ENCODE data around the gene RTP3. TPM values are rescaled to one million over a fixed set of nuclear protein-coding genes. Genes with fewer than 3 reads are reported as not detected.

The RTP3 gene
- total RNA-seq, 1 experiment from 2014 or later, result not detected

DNA sequence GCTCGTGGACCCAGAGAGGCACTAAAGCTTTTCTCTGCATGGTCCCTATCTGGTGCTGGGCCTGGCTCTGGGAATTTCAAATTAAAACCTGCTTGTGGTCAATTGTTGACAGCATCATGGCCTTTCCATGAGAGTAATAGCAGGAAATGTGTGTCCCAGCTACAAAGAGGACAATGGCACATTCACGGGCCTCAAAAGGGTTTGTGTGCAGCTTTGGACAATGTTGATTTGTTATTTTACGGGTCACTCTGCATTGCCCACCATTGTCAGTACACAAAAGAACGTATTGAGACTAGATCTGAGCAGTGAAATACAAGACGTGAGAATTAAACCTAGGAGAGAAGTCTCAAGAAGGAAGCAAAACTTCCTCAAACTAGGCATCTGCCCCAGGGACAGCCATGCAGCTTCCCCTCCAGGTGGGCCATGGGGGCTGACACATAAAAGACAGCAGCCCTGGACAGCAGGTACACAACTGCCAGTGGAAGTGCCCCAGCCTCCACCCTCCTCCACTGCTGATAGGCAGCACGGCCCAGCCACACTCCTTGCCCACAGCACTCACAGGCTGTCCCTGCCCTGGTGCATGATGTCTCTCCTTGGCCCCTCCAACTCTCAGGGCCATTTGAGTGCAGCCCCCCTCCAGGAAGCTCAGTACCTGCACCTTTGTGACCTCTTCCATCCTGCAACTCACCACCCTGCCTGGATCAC lies 17.1 kb upstream of the RTP3 start:
- ATAC-seq (no peak), DNase-seq (ENCODE audit: low read depth, low spot score) (no peak)
- no peak for TF ChIP-seq POLR2AphosphoS5 (IDR thresholded peaks at IDR 0.05; ENCODE audit: low read depth, low read length)
- BruUV-seq (replicated peaks), result no TSS peak
- peaks cover 2% of the 10 kb centered on the region for H3K27me3 ChIP-seq (ENCODE audit: control insufficient read depth, insufficient read depth, low read length)
- in situ Hi-C loops (cut with HindIII; ENCODE audit: low pct_unique_long_range_greater_than_20kb, low sequenced_read_pairs) (no loop called here), intact Hi-C loops (cut with micrococcal nuclease; ENCODE audit: unreplicated experiment) (no loop called here)
- POLR2A ChIA-PET, result no interaction called here
- CTCF ChIA-PET, result no interaction called here
- no peak overlapping the region for H3K4me3 ChIP-seq (ENCODE audit: low read depth in 2 of 2, low read length in 2 of 2)
- no peak overlapping the region for H3K27ac ChIP-seq (ENCODE audit: low read length)
- H3K9me3 ChIP-seq (ENCODE audit: control insufficient read depth, insufficient read depth, low read depth, low read length), result no peaks in the 10 kb centered on the region
- H3K36me3 ChIP-seq (ENCODE audit: control insufficient read depth, insufficient read depth, low read length), result no peaks in the 10 kb centered on the region
- H3K4me1 ChIP-seq (ENCODE audit: control insufficient read depth, insufficient read depth, low read length), result no peaks in the 10 kb centered on the region

GRCh38 chr3:46481636-46482035 lies 16.1 kb upstream of the RTP3 start:
- no peak for DNase-seq (ENCODE audit: low read depth, low spot score)
- ATAC-seq, result no peak
- CTCF ChIA-PET, result no interaction called here
- POLR2A ChIA-PET, result no interaction called here
- H3K27me3 ChIP-seq (ENCODE audit: control insufficient read depth, insufficient read depth, low read length), result no peaks in the 10 kb centered on the region; the same call in none of the 2 replicates
- H3K4me3 ChIP-seq (ENCODE audit: low read depth in 2 of 2, low read length in 2 of 2), result no peak overlapping the region
- no peak overlapping the region for H3K27ac ChIP-seq (ENCODE audit: low read length)
- no peaks in the 10 kb centered on the region for H3K36me3 ChIP-seq (ENCODE audit: control insufficient read depth, insufficient read depth, low read length)
- H3K4me1 ChIP-seq (ENCODE audit: control insufficient read depth, insufficient read depth, low read length), result no peaks in the 10 kb centered on the region
- BruUV-seq (replicated peaks), result no TSS peak
- in situ Hi-C loops (cut with HindIII; ENCODE audit: low pct_unique_long_range_greater_than_20kb, low sequenced_read_pairs) (no loop called here), intact Hi-C loops (cut with micrococcal nuclease; ENCODE audit: unreplicated experiment) (no loop called here)
- TF ChIP-seq CTCF (IDR thresholded peaks at IDR 0.05) (no peak), POLR2AphosphoS5 (IDR thresholded peaks at IDR 0.05; ENCODE audit: low read depth, low read length) (no peak), SIN3A (IDR thresholded peaks at IDR 0.05; ENCODE audit: borderline replicate concordance, insufficient read depth, low read depth, low read length) (no peak), TCF7L2 (IDR thresholded peaks at IDR 0.05; ENCODE audit: low read depth, low read length) (no peak)
- TF ChIP-seq, protein P1, sequence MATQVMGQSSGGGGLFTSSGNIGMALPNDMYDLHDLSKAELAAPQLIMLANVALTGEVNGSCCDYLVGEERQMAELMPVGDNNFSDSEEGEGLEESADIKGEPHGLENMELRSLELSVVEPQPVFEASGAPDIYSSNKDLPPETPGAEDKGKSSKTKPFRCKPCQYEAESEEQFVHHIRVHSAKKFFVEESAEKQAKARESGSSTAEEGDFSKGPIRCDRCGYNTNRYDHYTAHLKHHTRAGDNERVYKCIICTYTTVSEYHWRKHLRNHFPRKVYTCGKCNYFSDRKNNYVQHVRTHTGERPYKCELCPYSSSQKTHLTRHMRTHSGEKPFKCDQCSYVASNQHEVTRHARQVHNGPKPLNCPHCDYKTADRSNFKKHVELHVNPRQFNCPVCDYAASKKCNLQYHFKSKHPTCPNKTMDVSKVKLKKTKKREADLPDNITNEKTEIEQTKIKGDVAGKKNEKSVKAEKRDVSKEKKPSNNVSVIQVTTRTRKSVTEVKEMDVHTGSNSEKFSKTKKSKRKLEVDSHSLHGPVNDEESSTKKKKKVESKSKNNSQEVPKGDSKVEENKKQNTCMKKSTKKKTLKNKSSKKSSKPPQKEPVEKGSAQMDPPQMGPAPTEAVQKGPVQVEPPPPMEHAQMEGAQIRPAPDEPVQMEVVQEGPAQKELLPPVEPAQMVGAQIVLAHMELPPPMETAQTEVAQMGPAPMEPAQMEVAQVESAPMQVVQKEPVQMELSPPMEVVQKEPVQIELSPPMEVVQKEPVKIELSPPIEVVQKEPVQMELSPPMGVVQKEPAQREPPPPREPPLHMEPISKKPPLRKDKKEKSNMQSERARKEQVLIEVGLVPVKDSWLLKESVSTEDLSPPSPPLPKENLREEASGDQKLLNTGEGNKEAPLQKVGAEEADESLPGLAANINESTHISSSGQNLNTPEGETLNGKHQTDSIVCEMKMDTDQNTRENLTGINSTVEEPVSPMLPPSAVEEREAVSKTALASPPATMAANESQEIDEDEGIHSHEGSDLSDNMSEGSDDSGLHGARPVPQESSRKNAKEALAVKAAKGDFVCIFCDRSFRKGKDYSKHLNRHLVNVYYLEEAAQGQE (IDR thresholded peaks at IDR 0.05; ENCODE audit: insufficient read depth in 1 of 2, low read depth in 2 of 2, low read length in 1 of 2), result no peak
- no peaks in the 10 kb centered on the region for H3K9me3 ChIP-seq (ENCODE audit: control insufficient read depth, insufficient read depth, low read depth, low read length)

- in situ Hi-C loops (cut with HindIII; ENCODE audit: low pct_unique_long_range_greater_than_20kb, low sequenced_read_pairs), result no loop called here
- H3K4me3 ChIP-seq (ENCODE audit: low read depth in 2 of 2, low read length in 2 of 2), result no peak overlapping the region
- DNase-seq (ENCODE audit: low read depth, low spot score) (no peak), ATAC-seq (no peak)
- POLR2A ChIA-PET, result no interaction called here
- no peaks in the 10 kb centered on the region for H3K36me3 ChIP-seq (ENCODE audit: control insufficient read depth, insufficient read depth, low read length)
- no peaks in the 10 kb centered on the region for H3K4me1 ChIP-seq (ENCODE audit: control insufficient read depth, insufficient read depth, low read length)
- no TSS peak for BruUV-seq (replicated peaks)
- no peak for TF ChIP-seq TCF7L2 (IDR thresholded peaks at IDR 0.05; ENCODE audit: low read depth, low read length)
- TF ChIP-seq SIN3A (IDR thresholded peaks at IDR 0.05; ENCODE audit: borderline replicate concordance, insufficient read depth, low read depth, low read length), result no peak
- TF ChIP-seq, protein P1 (IDR thresholded peaks at IDR 0.05; ENCODE audit: insufficient read depth in 1 of 2, low read depth in 2 of 2, low read length in 1 of 2), result no peak
- no peak for TF ChIP-seq CTCF (IDR thresholded peaks at IDR 0.05)
- no peak for TF ChIP-seq POLR2AphosphoS5 (IDR thresholded peaks at IDR 0.05; ENCODE audit: low read depth, low read length)
- intact Hi-C loops (cut with micrococcal nuclease; ENCODE audit: unreplicated experiment), result no loop called here
- H3K27ac ChIP-seq (ENCODE audit: low read length), result no peak overlapping the region
- no peaks in the 10 kb centered on the region; the same call in 1 of the 2 replicates for H3K27me3 ChIP-seq (ENCODE audit: control insufficient read depth, insufficient read depth, low read length)
- H3K9me3 ChIP-seq (ENCODE audit: control insufficient read depth, insufficient read depth, low read depth, low read length), result no peaks in the 10 kb centered on the region
- CTCF ChIA-PET, result no interaction called here
Observed at GRCh38 chr3:46482632-46483350, 15.0 kb upstream of the RTP3 start.

Measured in Panc1 (cell line).